HEK293T (cell line): ENCODE measurements around the gene IKZF4.

Source experiments
- ARNT ChIP-seq: fragments of 450-650 bp; IDR thresholded peaks from 2 replicates; pipeline ENCODE4 v1.6.1; 2017; ENCODE audit warnings: mild to moderate bottlenecking
- ELF4 ChIP-seq: fragments of 450-650 bp; IDR thresholded peaks from 2 replicates; pipeline ENCODE4 v1.6.1; 2017; ENCODE audit warnings: antibody characterized with exemption
- FOXA1 ChIP-seq: fragments of 450-650 bp; IDR thresholded peaks from 2 replicates; pipeline ENCODE4 v1.6.1; 2016; ENCODE audit warnings: mild to moderate bottlenecking
- FOXK2 ChIP-seq: fragments of 450-650 bp; IDR thresholded peaks from 2 replicates; pipeline ENCODE4 v1.6.1; 2016; ENCODE audit warnings: mild to moderate bottlenecking
- SP1 ChIP-seq: fragments of 450-650 bp; IDR thresholded peaks from 2 replicates; pipeline ENCODE4 v1.6.1; 2017
- SUZ12 ChIP-seq: fragments of 450-650 bp; IDR thresholded peaks from 2 replicates; pipeline ENCODE4 v1.6.1; 2016; ENCODE audit warnings: mild to moderate bottlenecking
- ZNF384 ChIP-seq: fragments of 450-650 bp; IDR thresholded peaks from 2 replicates; pipeline ENCODE4 v1.6.1; 2016

DNA sequence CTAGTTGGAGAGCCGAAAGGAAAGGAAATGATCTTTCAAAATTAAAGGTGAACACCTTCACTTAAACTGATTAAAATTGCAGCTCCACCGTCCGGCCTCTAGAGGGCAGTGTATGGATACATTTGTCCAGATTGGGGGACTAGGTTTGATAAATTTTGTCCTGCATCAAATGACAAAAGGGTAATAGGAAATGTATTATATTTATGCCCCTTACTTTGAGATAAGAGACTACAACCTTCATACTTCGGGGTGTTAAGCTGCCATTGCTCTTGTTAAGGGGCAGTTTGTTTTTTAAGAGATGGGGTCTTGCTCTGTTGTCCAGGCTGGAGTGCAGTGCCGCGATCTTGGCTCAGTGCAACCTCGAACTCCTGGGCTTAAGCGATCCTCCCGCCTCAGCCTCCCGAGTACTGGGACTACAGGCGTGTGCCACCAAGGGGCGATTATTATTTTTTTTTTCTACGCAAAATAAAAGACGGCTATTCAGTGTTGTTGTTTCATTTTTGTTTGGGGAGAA lies 24.6 kb upstream of the IKZF4 start:
- TF ChIP-seq ARNT, result no peak
- no peak for TF ChIP-seq FOXA1
- no peak for TF ChIP-seq SP1
- no peak for TF ChIP-seq ZNF384
- no peak for TF ChIP-seq SUZ12
- TF ChIP-seq ELF4, result no peak
- TF ChIP-seq FOXK2, result no peak
